HG03520 (cell line): ENCODE data around the gene GBP3.
"Not testable (repeated sequence)": the region's sequence is repeated elsewhere in the genome, so short reads cannot be mapped to it uniquely, and the experiment has no call there.

ENCODE experiments used
- ATAC-seq: cut with Tn5 transposase; IDR thresholded peaks from one replicate; pipeline ENCODE4 v1.9.1; 2021; ENCODE audit warnings: mild to moderate bottlenecking, moderate library complexity; ENCODE audit not compliant: unreplicated experiment

Gene GBP3

DNA sequence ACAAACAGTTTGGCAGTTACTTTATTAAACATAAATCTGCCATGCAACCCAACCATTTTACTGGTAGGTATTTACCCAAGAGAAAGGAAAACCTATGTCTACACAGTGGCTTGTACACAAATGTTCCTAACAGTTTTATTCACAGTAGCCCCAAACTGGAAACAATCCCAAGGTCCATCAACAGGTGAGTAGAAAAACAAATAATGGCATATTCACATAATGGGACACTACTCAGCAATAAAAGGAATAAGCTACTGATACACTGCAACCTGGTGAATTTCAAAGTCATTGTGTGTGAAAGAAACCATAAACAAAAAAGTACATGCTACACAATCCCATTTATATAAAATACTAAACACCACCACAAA, 42.9 kb downstream of the GBP3 start:
- no peak for ATAC-seq

DNA sequence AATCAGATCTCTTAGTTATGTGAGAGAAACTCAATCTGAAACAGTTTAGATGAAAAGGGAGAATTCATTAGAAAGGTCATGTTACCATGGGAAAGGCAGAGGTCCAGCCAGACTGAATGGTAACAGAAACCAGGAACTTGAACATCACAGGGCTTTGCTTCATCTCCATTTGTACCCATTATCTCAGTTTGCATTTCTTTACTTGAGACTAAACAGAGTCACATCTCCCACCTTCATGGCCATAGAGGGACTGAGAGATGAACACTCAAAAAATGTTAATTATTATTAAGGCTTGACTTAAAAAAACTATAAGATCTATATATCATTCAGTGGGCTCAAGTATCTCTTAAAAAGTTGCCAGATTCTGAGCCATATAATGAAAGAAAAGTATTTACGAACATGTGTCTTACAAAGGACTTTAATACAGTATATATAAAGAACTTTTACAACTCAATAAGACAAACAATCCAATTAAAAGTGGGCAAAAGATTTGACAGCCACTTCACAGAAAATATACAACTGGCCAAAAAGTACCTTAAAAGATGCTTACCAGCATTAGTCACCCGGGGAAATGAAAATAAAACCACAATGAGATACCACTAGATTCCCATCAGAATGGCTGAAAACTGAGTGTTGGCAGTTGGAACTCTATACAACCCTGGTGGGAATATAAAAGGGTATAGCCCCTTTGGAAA, 43.5 kb downstream of the GBP3 start:
- ATAC-seq, result no peak

DNA sequence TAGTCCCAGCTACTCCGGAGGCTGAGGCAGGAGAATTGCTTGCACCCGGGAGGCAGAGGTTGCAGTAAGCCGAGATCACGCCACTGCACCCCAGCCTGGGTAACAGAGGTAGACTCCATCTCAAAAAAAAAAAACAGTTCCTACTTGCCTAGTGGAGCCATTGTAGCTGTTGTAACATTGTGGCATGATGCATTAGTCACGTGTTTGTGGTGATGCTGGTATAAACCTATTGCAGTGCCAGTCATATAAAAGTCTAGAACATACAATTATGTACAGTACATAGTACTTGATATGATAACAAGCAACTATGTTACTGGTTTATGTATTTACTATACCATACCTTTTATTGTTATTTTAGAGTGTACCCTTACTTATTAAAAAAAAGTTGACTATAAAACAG, 46.4 kb downstream of the GBP3 start:
- no peak for ATAC-seq

DNA sequence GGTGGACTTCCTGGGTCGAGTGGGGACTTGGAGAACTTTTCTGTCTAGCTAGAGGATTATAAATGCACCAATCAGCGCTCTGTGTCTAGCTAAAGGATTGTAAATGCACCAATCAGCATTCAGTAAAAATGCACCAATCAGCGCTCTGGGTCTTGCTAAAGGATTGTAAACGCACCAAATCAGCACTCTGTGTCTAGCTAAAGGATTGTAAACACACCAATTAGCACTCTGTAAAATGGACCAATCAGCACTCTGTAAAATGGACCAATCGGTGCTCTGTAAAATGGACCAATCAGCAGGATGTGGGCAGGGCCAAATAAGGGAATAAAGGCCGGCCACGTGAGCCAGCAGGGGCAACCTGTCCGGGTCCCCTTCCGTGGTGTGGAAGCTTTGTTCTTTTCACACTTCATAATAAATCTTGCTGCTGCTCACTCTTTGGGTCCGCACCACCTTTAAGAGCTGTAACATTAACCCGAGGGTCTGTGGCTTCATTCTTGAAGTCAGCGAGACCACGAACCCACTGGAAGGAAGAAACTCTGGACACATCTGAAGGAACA, 48.0 kb downstream of the GBP3 start:
- ATAC-seq, result not testable (repeated sequence)

DNA sequence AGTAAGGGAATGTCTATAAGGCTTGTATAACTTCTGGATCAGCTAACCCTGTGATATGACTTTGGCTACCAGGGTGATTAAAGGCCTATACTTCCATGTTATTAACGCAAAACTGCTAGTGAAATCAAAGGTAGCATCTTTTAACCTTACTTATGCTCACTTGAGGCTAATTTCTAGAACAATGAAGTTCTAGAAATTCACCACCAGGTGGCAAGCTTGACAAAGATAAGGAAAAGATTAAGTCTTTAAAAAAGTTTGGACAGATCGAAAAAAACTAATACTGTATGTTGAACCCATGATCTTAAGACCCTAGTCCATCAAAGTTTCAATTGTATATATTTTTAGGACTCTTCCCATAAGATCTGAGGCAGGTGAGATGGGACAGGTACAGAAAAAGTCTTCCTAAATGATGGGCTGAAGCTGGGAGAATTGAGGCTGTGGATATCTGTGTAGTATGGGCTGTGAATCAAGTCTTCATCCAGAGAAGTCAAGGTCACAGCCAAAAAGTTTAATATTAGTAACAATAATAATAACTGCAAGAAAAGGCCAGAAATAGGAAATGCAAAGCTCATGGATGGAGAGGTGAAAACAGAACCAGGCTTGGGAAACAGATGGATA, 49.0 kb downstream of the GBP3 start:
- ATAC-seq, result no peak

DNA sequence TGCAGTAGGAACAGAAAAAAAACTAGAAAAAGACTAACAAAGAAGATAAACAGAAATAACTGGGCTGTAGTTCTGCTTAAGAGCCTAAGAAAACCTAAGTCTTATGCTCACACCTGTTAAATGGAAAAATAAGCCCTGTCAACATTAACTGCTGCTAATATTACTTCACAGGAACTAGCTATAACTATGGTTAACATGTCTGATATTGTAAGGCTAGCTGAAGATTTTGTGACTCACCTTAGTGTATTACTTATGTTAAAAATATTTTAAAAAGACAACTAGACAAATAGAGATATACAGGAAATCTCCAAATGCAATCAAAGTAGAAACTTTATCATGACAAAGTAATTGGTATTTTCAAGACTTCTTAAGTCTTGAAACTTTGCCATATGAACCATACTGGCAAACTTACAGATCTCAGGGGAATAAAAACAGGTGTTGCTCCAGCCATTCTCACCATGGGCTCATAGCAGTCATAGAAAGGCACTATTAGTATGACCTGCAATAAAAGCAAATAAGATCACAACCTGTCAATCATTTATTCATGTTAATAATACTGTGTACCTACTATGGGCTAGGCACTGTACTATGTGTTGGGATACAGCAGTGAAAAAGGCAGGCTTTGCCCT, 60.9 kb downstream of the GBP3 start:
- no peak for ATAC-seq

DNA sequence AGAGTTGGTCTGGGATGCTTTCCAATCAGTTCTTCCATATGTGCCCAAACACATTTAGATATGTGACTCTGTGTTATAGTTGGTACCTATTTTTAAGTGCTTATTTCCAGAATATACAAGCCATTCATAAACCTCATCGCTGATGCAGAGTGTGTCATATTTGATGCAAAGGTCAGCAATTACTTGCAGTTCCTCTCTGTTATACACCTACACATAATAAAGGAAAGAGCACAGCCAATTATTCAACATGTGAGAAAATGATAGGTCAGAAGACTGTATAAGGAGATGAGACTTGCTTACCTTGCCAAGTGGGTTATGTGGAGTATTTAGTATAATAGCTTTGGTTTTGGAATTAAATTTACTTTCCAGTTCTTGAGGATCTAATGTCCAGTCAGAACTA, 61.6 kb downstream of the GBP3 start:
- ATAC-seq, result no peak
